Mononuclear cell (primary cell): ENCODE data around the gene PTPRN2. TPM values are rescaled to one million over a fixed set of nuclear protein-coding genes. Genes with fewer than 3 reads are reported as not detected.

Source experiments
- H3K27me3 ChIP-seq: 2 replicates; pipeline ENCODE4 v1.6.0; 2011; ENCODE audit warnings: low read length, control low read depth; ENCODE audit not compliant: insufficient read depth
- H3K4me1 ChIP-seq: 2 replicates; pipeline ENCODE4 v1.5.1; 2011; ENCODE audit warnings: mild to moderate bottlenecking, low read length, control low read depth; ENCODE audit not compliant: insufficient read depth
- H3K4me3 ChIP-seq: 2 replicates; pipeline ENCODE4 v1.5.1; 2011; ENCODE audit warnings: mild to moderate bottlenecking, low read length, moderate library complexity
- H3K9me3 ChIP-seq: 2 replicates; pipeline ENCODE4 v1.5.1; 2011; ENCODE audit warnings: low read depth, mild to moderate bottlenecking, control low read depth, low read length
- total RNA-seq: library from RNA; depleted of rRNA; stranded (reverse); fragments of >200 nt; gene quantifications from one replicate; pipeline ENCODE4 v1.2.3, GENCODE V29; 2012

PTPRN2 gene
- total RNA-seq, 1 donor = 0.31 TPM

DNA sequence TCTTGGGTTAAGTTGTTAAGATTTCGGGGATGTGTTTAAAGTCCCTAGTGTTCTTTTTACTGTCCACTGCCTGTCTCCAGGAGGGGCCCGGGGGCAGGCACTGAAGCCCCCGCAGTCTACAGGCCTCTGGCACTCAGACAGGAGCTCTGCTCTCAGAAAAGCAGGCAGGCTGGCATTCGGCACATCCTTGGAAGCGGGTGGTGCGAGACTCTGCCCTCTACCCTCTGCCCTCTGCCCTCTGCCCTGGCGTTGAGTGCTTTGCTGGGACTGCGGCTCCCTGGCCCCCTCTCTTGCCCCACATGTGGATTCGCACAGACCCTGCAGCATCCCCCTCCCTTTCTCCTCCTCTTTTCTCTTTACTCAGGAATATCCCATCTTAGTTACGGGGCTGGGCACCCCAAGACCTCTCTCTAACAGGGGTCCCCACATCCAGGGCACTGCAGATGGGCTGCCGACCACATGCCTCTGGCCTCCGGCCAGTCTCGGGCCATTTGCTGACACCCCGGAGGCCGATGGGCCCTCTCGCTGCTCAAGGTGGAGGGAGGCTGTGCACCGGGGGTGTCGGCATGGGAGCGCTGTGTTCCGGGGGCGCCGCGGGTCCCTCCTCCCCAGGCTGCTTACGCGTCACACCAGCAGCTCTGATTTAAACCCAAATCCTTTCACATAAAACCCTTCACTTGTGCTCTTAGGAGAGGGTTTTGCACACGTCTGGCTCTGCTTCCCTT lies 770.9 kb downstream of the PTPRN2 start:
- Histone ChIP-seq H3K9me3 (no peaks in the 10 kb centered on the region), H3K4me3 (no peak overlapping the region), H3K4me1 (no peaks in the 10 kb centered on the region), H3K27me3 (no peaks in the 10 kb centered on the region)

GRCh38 chr7:157816086-157816485 lies 771.5 kb downstream of the PTPRN2 start:
- Histone ChIP-seq H3K4me1 (no peaks in the 10 kb centered on the region), H3K9me3 (no peaks in the 10 kb centered on the region), H3K4me3 (no peak overlapping the region), H3K27me3 (no peaks in the 10 kb centered on the region)

DNA sequence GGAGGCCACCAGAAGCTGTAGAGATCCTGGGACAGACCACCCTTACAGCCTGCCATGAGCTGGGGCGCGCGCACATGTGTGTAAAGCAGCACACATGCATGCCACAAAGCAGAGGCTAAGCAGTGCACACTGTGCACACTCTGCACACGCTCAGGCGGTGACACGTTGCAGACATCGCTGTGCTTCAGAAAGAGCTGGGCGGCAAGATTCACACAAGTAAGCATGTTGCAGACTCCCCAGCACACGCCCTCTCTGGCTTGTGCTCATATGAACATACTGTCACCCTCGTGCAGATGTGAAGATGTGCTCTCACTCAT lies 772.0 kb downstream of the PTPRN2 start:
- no peaks in the 10 kb centered on the region for H3K4me1 ChIP-seq
- no peaks in the 10 kb centered on the region for H3K9me3 ChIP-seq
- H3K27me3 ChIP-seq = no peaks in the 10 kb centered on the region
- no peak overlapping the region for H3K4me3 ChIP-seq

DNA sequence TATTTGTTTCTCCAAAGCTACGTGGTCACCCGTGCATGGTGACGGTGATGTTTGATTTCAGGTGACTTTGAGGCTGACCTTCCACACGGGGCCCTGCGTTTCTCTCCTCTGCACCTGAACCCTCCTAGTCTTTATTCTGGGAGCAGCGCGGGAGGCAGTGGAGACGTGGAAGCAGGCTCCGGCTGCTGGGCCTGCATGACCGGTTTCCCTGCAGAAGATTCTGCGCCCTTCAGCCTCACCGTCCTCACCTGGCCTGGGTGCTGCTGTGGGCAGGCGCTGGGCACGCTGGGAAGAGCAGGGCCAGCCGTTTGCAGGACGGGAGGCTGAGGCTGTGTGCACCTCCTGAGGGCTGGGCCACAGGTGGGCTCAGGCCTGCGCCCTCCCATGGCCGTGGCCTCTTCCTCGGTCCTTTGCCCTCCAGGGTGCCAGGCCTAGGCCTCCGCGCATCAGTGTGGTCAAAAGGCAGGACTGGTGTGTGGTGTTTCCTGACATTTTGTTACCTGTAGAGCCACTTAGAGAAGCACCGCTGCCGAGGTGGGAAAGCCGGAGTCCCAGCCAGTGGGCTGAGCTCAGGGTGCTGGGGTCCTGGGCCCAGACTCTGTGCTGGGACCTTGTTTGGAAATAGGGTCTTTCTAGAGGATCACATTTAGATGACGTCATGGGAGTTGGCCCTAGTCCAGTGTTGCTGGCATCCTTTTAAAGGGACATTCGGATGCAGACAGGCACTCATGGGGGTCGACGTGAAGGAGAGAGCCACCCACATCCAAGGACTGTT lies 772.5 kb downstream of the PTPRN2 start:
- Histone ChIP-seq H3K4me1 (no peaks in the 10 kb centered on the region), H3K4me3 (no peak overlapping the region), H3K9me3 (no peaks in the 10 kb centered on the region), H3K27me3 (no peaks in the 10 kb centered on the region)

GRCh38 chr7:157813741-157814661 lies 773.6 kb downstream of the PTPRN2 start:
- Histone ChIP-seq H3K27me3 (no peaks in the 10 kb centered on the region), H3K4me3 (no peak overlapping the region), H3K9me3 (no peaks in the 10 kb centered on the region), H3K4me1 (no peaks in the 10 kb centered on the region)

GRCh38 chr7:157813053-157813452 lies 774.6 kb downstream of the PTPRN2 start:
- H3K4me3 ChIP-seq = no peak overlapping the region
- H3K4me1 ChIP-seq = no peaks in the 10 kb centered on the region
- H3K27me3 ChIP-seq = no peaks in the 10 kb centered on the region
- H3K9me3 ChIP-seq = no peaks in the 10 kb centered on the region

GRCh38 chr7:157811946-157812345 lies 775.7 kb downstream of the PTPRN2 start:
- no peaks in the 10 kb centered on the region for H3K4me1 ChIP-seq
- H3K4me3 ChIP-seq = no peak overlapping the region
- no peaks in the 10 kb centered on the region for H3K9me3 ChIP-seq
- no peaks in the 10 kb centered on the region for H3K27me3 ChIP-seq

GRCh38 chr7:157809863-157810851 lies 777.5 kb downstream of the PTPRN2 start:
- H3K4me1 ChIP-seq = no peaks in the 10 kb centered on the region
- H3K9me3 ChIP-seq = no peaks in the 10 kb centered on the region
- H3K27me3 ChIP-seq = no peaks in the 10 kb centered on the region
- H3K4me3 ChIP-seq = no peak overlapping the region

GRCh38 chr7:157809154-157809862 lies 778.3 kb downstream of the PTPRN2 start:
- Histone ChIP-seq H3K9me3 (no peaks in the 10 kb centered on the region), H3K4me3 (no peak overlapping the region), H3K27me3 (no peaks in the 10 kb centered on the region), H3K4me1 (no peaks in the 10 kb centered on the region)

- Histone ChIP-seq H3K9me3 (no peaks in the 10 kb centered on the region), H3K4me3 (no peak overlapping the region), H3K27me3 (no peaks in the 10 kb centered on the region), H3K4me1 (no peaks in the 10 kb centered on the region)
These were observed 779.6 kb downstream of the PTPRN2 start for GRCh38 chr7:157808042-157808441.

- no peak overlapping the region for H3K4me3 ChIP-seq
- H3K9me3 ChIP-seq = no peaks in the 10 kb centered on the region
- no peaks in the 10 kb centered on the region for H3K27me3 ChIP-seq
- no peaks in the 10 kb centered on the region for H3K4me1 ChIP-seq
These were observed 780.1 kb downstream of the PTPRN2 start for GRCh38 chr7:157807510-157807909.

GRCh38 chr7:157806711-157807110 lies 780.9 kb downstream of the PTPRN2 start:
- H3K4me3 ChIP-seq = no peak overlapping the region
- no peaks in the 10 kb centered on the region for H3K4me1 ChIP-seq
- H3K9me3 ChIP-seq = no peaks in the 10 kb centered on the region
- H3K27me3 ChIP-seq = no peaks in the 10 kb centered on the region

DNA sequence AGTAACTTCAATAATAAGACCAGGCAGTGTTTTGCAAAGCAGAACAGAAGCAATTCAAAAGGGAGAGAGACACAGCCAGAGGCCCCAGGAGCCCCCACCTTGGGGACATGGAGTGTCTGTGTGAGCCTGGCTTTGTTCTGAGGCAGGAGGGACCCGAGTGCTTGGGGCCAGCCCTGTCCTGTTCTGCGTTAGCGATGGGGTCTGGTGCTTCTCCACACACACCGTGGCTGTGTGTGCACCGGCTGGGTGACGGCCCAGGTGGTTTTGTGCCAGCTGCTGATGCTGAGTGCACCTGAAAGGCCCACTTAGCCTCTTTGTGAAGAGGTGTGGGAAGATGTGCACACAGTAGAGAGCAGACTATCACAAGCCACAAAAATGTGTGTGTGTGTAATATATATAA lies 781.9 kb downstream of the PTPRN2 start:
- H3K4me3 ChIP-seq = no peak overlapping the region
- H3K4me1 ChIP-seq = no peaks in the 10 kb centered on the region
- no peaks in the 10 kb centered on the region for H3K27me3 ChIP-seq
- H3K9me3 ChIP-seq = no peaks in the 10 kb centered on the region

DNA sequence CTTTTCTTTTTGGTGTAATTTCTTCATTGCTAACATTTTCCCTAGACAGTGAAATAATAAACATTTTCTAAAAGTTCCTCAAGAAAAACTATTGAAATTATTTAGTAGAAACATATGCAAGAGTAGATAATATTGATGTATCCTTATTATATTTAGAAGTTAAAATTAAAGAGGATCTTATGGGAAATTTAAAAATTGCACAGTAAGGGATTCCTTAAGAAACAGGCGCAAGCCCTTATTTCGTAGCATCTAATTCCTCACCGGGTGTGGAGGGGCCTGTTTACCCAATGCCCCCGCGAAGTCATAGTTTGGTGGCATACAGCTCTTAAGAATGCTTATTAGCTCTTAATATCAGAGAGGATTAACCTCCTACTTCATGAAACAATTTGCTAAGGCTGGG lies 783.7 kb downstream of the PTPRN2 start:
- no peaks in the 10 kb centered on the region for H3K27me3 ChIP-seq

More for the DNA sequence above, 783.7 kb downstream of the PTPRN2 start:
- Histone ChIP-seq H3K4me1 (no peaks in the 10 kb centered on the region), H3K9me3 (no peaks in the 10 kb centered on the region), H3K4me3 (no peak overlapping the region)
